ENCODE results near the gene CPNE9.

CPNE9 gene

DNA sequence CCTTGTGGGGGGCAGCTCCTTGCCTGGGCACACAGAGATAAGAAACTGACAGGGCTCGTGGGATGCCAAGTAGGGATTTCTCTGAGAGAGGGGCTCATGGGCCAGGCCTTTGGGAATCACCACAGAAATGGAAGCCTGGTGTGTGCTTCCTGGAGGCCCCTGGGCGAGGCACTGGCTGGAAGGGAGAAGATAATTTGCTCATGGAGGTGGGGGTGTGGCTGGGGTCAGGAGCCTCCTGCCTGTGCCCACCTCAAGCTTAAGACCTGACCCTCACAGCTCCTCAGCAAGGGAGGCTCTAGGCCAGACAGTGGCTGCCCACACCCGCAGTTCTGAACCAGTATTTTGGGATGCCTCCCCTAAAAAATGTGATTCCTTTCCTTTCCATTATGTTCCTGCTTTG lies 16.9 kb upstream of the CPNE9 start:
- Histone ChIP-seq H3K4me1 (ENCODE audit: control insufficient read depth, insufficient read depth, low read length) (no peaks in the 10 kb centered on the region), H3K9me3 (ENCODE audit: control insufficient read depth in 2 of 2, low read length in 2 of 2) (no peaks in the 10 kb centered on the region), H3K9ac (ENCODE audit: low read length in 2 of 2) (no peak overlapping the region), H3K4me3 (ENCODE audit: low read length in 2 of 2) (no peak overlapping the region), H3K27me3 (ENCODE audit: control insufficient read depth in 1 of 2, insufficient read depth in 2 of 2, low read length in 2 of 2) (no peaks in the 10 kb centered on the region), H3K27ac (ENCODE audit: low read length) (no peak overlapping the region), H3K36me3 (ENCODE audit: control insufficient read depth in 2 of 2, insufficient read depth in 2 of 2, low read length in 2 of 2) (peaks cover 80 to 86% of the 10 kb centered on the region in 2 donors)

DNA sequence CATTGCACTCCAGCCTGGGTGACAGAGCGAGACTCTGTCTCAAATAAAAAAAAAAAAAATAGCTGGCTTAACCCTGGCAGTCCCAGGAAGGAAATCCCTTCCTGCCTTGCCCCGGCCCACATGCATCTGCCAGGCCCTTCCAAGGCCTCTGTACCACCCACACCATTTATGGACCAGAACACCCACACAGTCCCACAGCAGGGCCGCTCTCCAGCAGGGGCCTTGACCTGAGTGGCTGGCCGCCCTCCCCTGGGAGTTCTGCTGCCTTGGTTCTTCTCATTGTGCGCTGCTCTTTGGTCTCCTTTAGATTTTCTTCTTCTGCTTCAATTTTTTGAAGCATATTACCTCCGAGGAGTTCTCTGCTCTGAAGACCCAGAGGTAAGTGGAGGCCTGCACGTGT lies 16.1 kb upstream of the CPNE9 start:
- Histone ChIP-seq H3K9me3 (ENCODE audit: control insufficient read depth in 2 of 2, low read length in 2 of 2) (no peaks in the 10 kb centered on the region), H3K9ac (ENCODE audit: low read length in 2 of 2) (no peak overlapping the region), H3K27me3 (ENCODE audit: control insufficient read depth in 1 of 2, insufficient read depth in 2 of 2, low read length in 2 of 2) (no peaks in the 10 kb centered on the region), H3K4me3 (ENCODE audit: low read length in 2 of 2) (no peak overlapping the region), H3K27ac (ENCODE audit: low read length) (no peak overlapping the region), H3K4me1 (ENCODE audit: control insufficient read depth, insufficient read depth, low read length) (no peaks in the 10 kb centered on the region), H3K36me3 (ENCODE audit: control insufficient read depth in 2 of 2, insufficient read depth in 2 of 2, low read length in 2 of 2) (peaks cover 81% of the 10 kb centered on the region in 2 donors)

DNA sequence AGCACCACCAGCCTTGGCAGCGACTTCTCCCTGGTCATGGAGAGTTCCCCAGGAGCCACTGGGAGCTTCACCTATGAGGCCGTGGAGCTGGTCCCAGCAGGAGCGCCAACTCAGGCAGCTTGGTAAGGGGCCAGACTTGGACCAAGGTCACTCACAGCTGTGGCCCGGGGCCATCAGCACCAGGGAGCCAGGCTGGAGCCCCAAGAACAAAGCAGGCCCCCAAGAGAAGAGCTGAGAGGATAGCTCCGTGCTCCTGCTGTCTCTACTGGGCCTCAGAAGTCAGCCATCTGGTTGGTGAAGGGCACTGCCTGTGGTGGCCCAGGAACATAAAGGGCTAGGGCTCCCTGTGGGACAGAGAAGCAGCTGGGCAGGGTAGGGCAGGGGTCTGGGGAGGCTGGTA lies 14.7 kb upstream of the CPNE9 start:
- no peak overlapping the region for H3K27ac ChIP-seq (ENCODE audit: low read length)
- no peaks in the 10 kb centered on the region for H3K27me3 ChIP-seq (ENCODE audit: control insufficient read depth in 1 of 2, insufficient read depth in 2 of 2, low read length in 2 of 2)
- H3K4me3 ChIP-seq (ENCODE audit: low read length in 2 of 2), result no peak overlapping the region
- peaks cover 76 to 82% of the 10 kb centered on the region in 2 donors for H3K36me3 ChIP-seq (ENCODE audit: control insufficient read depth in 2 of 2, insufficient read depth in 2 of 2, low read length in 2 of 2)
- no peak overlapping the region for H3K9ac ChIP-seq (ENCODE audit: low read length in 2 of 2)
- H3K9me3 ChIP-seq (ENCODE audit: control insufficient read depth in 2 of 2, low read length in 2 of 2), result no peaks in the 10 kb centered on the region
- no peaks in the 10 kb centered on the region for H3K4me1 ChIP-seq (ENCODE audit: control insufficient read depth, insufficient read depth, low read length)

DNA sequence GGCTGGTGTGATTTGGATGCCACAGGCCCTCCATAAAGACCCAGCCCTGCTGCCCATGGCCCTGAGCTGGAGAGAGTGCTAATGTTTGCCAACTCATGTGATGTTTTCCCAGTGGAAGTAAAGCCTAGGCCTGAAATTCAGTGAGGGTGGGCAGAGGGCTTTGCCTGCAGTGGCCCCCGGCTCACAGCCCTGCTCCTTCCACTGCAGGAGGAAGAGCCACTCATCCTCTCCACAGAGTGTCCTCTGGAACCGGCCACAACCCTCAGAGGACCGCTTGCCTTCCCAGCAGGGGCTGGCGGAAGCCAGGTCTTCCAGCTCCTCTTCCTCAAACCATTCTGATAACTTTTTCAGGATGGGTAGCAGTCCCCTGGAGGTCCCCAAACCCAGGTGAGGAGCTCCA lies 13.9 kb upstream of the CPNE9 start:
- no peak overlapping the region for H3K4me3 ChIP-seq (ENCODE audit: low read length in 2 of 2)
- H3K36me3 ChIP-seq (ENCODE audit: control insufficient read depth in 2 of 2, insufficient read depth in 2 of 2, low read length in 2 of 2), result peaks cover 72 to 79% of the 10 kb centered on the region in 2 donors
- H3K27ac ChIP-seq (ENCODE audit: low read length), result no peak overlapping the region

DNA sequence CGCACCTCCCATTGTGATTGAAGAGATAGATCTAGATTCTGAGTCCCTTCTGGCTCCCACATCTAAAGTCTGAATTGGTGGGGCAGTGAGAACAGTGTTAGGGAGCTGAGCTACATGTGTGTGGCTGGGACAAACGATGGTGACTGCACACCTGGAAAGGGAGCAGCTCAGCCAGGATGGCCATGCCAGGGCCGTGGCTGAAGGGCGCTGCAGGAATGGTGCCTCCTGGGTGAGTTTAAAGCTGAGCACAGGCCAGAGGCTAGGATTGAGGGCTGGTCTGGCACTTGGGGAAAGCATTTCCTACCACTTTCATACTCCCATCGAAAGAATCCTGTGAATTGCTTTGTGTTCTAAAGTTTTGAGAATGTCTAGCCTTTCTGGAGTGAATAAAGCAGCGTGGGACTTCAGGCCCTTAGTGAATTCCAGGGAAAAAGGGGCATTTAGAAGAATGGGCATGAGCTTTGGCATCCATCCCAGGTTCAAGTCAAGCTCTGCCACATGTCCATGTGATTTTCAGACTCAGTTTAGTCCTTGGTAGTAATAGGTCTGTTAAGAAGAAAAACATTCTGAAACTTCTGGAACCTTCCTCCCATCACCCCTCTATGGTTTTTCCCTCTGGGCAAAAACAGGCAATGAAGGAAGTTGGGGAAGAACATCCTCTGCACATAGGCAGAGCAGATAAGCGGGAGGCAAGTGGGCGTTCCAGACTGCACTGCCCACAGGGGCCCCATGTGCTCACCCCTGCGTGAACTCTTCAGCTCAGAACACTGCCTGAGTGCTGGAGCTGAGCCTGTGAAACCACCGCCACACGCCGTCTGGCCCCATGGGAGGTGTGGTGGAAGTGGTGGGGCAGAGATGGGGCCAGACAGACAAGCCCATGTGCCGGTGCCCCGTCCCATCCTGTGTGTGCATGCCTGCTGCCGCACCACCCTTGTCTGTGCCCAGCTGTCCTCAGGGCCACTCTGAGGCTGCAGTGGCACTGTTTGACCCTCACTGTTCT lies 12.9 kb upstream of the CPNE9 start:
- Histone ChIP-seq H3K36me3 (ENCODE audit: control insufficient read depth in 2 of 2, insufficient read depth in 2 of 2, low read length in 2 of 2) (peaks cover 66 to 79% of the 10 kb centered on the region in 2 donors), H3K4me1 (ENCODE audit: control insufficient read depth, insufficient read depth, low read length) (no peaks in the 10 kb centered on the region), H3K4me3 (ENCODE audit: low read length in 2 of 2) (no peak overlapping the region), H3K9me3 (ENCODE audit: control insufficient read depth in 2 of 2, low read length in 2 of 2) (no peaks in the 10 kb centered on the region), H3K27ac (ENCODE audit: low read length) (no peak overlapping the region), H3K9ac (ENCODE audit: low read length in 2 of 2) (no peak overlapping the region), H3K27me3 (ENCODE audit: control insufficient read depth in 1 of 2, insufficient read depth in 2 of 2, low read length in 2 of 2) (no peaks in the 10 kb centered on the region)

More for the DNA sequence above, 13.9 kb upstream of the CPNE9 start:
- H3K9ac ChIP-seq (ENCODE audit: low read length in 2 of 2), result no peak overlapping the region
- no peaks in the 10 kb centered on the region for H3K27me3 ChIP-seq (ENCODE audit: control insufficient read depth in 1 of 2, insufficient read depth in 2 of 2, low read length in 2 of 2)
- no peaks in the 10 kb centered on the region for H3K4me1 ChIP-seq (ENCODE audit: control insufficient read depth, insufficient read depth, low read length)
- no peaks in the 10 kb centered on the region for H3K9me3 ChIP-seq (ENCODE audit: control insufficient read depth in 2 of 2, low read length in 2 of 2)

DNA sequence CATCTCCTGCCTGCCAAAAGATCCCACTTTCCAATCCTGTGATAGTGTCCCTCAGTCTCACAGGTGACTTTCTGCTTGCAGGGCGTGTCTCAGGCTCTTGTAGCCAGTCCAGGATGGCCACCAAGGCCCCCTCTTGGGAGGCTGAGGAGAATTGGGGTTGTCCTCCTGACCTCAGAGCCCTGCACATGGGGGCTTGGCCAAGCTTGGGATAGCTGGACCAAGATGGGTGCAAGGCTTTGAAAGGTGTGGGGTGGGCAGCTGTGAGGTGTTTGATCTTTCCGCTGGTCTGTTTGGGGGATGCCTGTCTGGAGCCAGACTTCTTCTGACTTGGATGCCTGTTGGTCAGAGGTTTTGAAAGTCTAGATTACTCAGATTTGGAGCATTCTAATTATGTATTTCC lies 12.0 kb upstream of the CPNE9 start:
- Histone ChIP-seq H3K36me3 (ENCODE audit: control insufficient read depth in 2 of 2, insufficient read depth in 2 of 2, low read length in 2 of 2) (peaks cover 58 to 75% of the 10 kb centered on the region in 2 donors), H3K9me3 (ENCODE audit: control insufficient read depth in 2 of 2, low read length in 2 of 2) (no peaks in the 10 kb centered on the region), H3K9ac (ENCODE audit: low read length in 2 of 2) (no peak overlapping the region), H3K4me1 (ENCODE audit: control insufficient read depth, insufficient read depth, low read length) (peaks cover under 1% of the 10 kb centered on the region), H3K27me3 (ENCODE audit: control insufficient read depth in 1 of 2, insufficient read depth in 2 of 2, low read length in 2 of 2) (no peaks in the 10 kb centered on the region), H3K4me3 (ENCODE audit: low read length in 2 of 2) (no peak overlapping the region), H3K27ac (ENCODE audit: low read length) (no peak overlapping the region)

DNA sequence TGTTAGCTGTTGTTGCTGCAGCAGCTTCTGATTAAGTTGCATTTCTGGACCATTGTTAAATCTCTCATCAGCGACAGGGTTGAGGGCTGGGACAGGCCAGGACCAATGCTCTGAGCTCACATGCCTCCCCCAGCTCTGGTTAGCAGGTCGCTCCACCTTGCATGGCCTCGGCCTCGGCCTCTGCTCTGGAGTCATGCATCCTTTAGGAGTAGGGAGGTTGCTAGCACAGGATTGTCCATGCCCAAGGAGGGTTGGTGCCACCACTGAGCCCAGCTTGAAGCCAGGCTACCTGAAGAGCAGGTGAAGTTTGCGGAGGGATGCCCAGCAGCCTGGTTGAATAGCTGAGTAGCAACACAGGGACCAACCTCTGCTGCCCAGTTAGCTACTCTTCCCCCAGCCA lies 11.2 kb upstream of the CPNE9 start:
- Histone ChIP-seq H3K36me3 (ENCODE audit: control insufficient read depth in 2 of 2, insufficient read depth in 2 of 2, low read length in 2 of 2) (peaks cover 58 to 77% of the 10 kb centered on the region in 2 donors), H3K27ac (ENCODE audit: low read length) (no peak overlapping the region), H3K9me3 (ENCODE audit: control insufficient read depth in 2 of 2, low read length in 2 of 2) (no peaks in the 10 kb centered on the region), H3K27me3 (ENCODE audit: control insufficient read depth in 1 of 2, insufficient read depth in 2 of 2, low read length in 2 of 2) (no peaks in the 10 kb centered on the region), H3K9ac (ENCODE audit: low read length in 2 of 2) (no peak overlapping the region), H3K4me3 (ENCODE audit: low read length in 2 of 2) (no peak overlapping the region), H3K4me1 (ENCODE audit: control insufficient read depth, insufficient read depth, low read length) (peaks cover 2% of the 10 kb centered on the region)

DNA sequence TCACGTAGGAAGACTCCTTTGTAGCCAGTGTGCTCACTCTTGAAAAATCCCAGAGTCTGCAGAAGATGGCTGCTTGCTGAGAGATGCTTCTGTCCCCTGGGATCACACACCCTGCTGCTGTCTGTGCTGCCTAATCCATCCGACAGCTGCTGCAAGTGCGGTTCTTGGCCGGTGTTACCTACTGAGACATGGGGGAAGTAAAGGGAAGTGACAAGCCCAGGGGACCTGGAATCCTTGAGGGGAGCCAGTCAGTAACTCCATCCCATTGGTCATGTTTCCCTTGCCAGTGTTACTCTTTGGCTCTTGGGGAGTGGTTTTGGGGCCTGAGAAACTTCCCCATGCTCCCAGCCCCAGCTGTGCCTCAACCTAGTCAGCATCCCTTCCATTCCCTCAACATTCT lies 8.3 kb upstream of the CPNE9 start:
- Histone ChIP-seq H3K9me3 (ENCODE audit: control insufficient read depth in 2 of 2, low read length in 2 of 2) (no peaks in the 10 kb centered on the region), H3K27me3 (ENCODE audit: control insufficient read depth in 1 of 2, insufficient read depth in 2 of 2, low read length in 2 of 2) (no peaks in the 10 kb centered on the region), H3K4me3 (ENCODE audit: low read length in 2 of 2) (no peak overlapping the region), H3K36me3 (ENCODE audit: control insufficient read depth in 2 of 2, insufficient read depth in 2 of 2, low read length in 2 of 2) (peaks cover 43 to 68% of the 10 kb centered on the region in 2 donors), H3K4me1 (ENCODE audit: control insufficient read depth, insufficient read depth, low read length) (peaks cover 2% of the 10 kb centered on the region), H3K27ac (ENCODE audit: low read length) (no peak overlapping the region), H3K9ac (ENCODE audit: low read length in 2 of 2) (no peak overlapping the region)

DNA sequence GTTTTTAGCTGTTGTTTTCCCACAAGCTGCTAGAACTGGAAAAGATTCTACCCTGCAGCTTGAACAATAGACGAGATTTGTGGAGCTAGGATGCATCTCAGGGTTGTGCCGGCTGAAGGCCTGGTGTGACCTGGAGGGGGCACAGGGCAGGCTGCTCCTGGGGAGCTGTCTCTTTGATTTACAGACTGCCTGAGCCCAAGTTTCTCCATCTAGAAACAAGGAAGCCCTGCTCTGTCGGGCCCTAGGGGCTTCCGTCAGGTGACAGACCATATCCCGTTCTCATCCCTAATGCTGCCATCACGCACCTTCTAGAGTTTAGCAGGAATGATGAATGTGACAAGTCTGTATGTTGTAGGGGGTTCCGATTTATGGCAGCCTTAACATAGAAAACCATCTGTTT lies 7.9 kb upstream of the CPNE9 start:
- no peak overlapping the region for H3K27ac ChIP-seq (ENCODE audit: low read length)
- peaks cover 2% of the 10 kb centered on the region for H3K4me1 ChIP-seq (ENCODE audit: control insufficient read depth, insufficient read depth, low read length)
- no peaks in the 10 kb centered on the region for H3K9me3 ChIP-seq (ENCODE audit: control insufficient read depth in 2 of 2, low read length in 2 of 2)
- no peaks in the 10 kb centered on the region for H3K27me3 ChIP-seq (ENCODE audit: control insufficient read depth in 1 of 2, insufficient read depth in 2 of 2, low read length in 2 of 2)
- H3K36me3 ChIP-seq (ENCODE audit: control insufficient read depth in 2 of 2, insufficient read depth in 2 of 2, low read length in 2 of 2), result peaks cover 43 to 68% of the 10 kb centered on the region in 2 donors
- H3K4me3 ChIP-seq (ENCODE audit: low read length in 2 of 2), result no peak overlapping the region
- H3K9ac ChIP-seq (ENCODE audit: low read length in 2 of 2), result no peak overlapping the region

DNA sequence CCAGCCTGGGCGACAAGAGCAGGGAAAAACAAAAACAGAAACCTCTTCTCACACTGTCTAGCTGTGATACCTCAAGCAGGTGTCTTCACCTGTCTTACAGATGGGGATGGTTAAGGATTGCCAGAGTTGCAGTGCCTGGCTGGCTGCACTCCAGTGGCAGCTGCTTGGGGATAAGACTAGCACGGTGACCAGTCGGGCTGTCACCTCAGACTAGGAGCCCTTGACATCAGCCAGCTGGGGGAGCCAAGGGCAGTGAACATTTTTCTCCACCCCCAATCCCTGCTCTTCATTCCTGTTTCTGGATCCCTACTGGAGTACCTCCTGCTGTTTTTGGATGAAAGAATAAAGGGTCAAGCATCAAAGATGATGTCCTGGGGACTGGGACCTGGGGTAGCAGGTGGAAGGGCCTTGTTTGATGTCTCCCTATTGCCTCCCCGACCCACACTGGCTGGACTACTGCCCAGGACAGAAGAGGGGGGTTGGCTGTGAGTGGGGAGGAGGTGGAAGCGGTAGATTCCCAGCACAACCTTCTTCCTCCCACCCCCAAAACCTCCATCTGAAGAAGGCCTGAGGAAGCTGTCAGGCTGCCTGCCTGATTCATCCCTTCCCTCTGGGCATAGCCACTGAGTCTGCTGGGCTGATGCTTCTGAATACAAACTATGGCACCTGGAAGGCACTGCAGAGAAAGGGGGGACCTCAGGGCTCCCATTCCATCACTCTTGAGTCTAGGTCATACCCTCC lies 7.0 kb upstream of the CPNE9 start:
- no peaks in the 10 kb centered on the region for H3K27me3 ChIP-seq (ENCODE audit: control insufficient read depth in 1 of 2, insufficient read depth in 2 of 2, low read length in 2 of 2)
- H3K36me3 ChIP-seq (ENCODE audit: control insufficient read depth in 2 of 2, insufficient read depth in 2 of 2, low read length in 2 of 2), result peaks cover 40 to 67% of the 10 kb centered on the region in 2 donors
- no peak overlapping the region for H3K4me3 ChIP-seq (ENCODE audit: low read length in 2 of 2)
- H3K9ac ChIP-seq (ENCODE audit: low read length in 2 of 2), result no peak overlapping the region
- peaks cover 2% of the 10 kb centered on the region for H3K4me1 ChIP-seq (ENCODE audit: control insufficient read depth, insufficient read depth, low read length)
- no peaks in the 10 kb centered on the region for H3K9me3 ChIP-seq (ENCODE audit: control insufficient read depth in 2 of 2, low read length in 2 of 2)
- H3K27ac ChIP-seq (ENCODE audit: low read length), result no peak overlapping the region
